Heart left ventricle (tissue), 13 donors: ENCODE results near the gene MSI2.

ENCODE experiments used
- CTCF ChIP-seq, 12 donors: fragments of 200-600 bp; sonication (generic) in 4 of 12; IDR thresholded peaks; one replicate each; pipeline versions ENCODE4 v1.5.0 to v1.8.0; 2018 to 2022; ENCODE audit warnings: antibody characterized with exemption in 12 of 12, mild to moderate bottlenecking in 5 of 12
- POLR2A ChIP-seq, 2 donors: fragments of 450-650 bp; IDR thresholded peaks; one replicate each; pipeline ENCODE4 v1.6.1; 2017; ENCODE audit warnings: antibody characterized with exemption in 2 of 2, mild to moderate bottlenecking in 2 of 2, moderate library complexity in 2 of 2
- donor health status: ischemic (EF 13 %, LVEDD 7.1; RV severe dilation, severe dysfunction).
- donor health status: DM: no; HTN: yes; CAD: no.
- donor health status: DM: no; HTN: no; CAD: no.
- donor health status: ischemic (EF 25% LVEDD 6.9; RV normal size, moderate dysfunction).
- donor health status: ischemic (EF 25% LVEDD 5.7; RV mildly dilated, moderate dysfunction).
- donor health status: ischemic (EF 35%, LVEDD 5.7; RV mildly dilated, moderate dysfunction).
- donor health status: nonischemic (EF 11% LVEDD 7.7; RV severe dilation, severe dysfunction).
- donor health status: DM: yes; HTN: yes; CAD: no.
- donor health status: PGD.
- donor health status: ischemic (EF 29% LVEDD 5.4; RV normal size, mild dysfunction).
- donor health status: nonischemic (EF 23%, LVEDD 6.1; RV moderate dilation, normal function).

GRCh38 chr17:57732062-57732461, 475.7 kb downstream of the MSI2 start:
- no peak for TF ChIP-seq CTCF (IDR thresholded peaks at IDR 0.05)
- no peak for TF ChIP-seq POLR2A (IDR thresholded peaks at IDR 0.05)
